Activated T-helper 9 cell treated with anti-CD3 and anti-CD28 coated beads, Interleukin-2, amount 50 U/mL, for 16 hours (primary cell): ENCODE results near the gene EXOSC10.
A peak's percentile ranks its signal among the peaks of the same experiment; 100 is the strongest.
"Not testable (repeated sequence)": the region's sequence is repeated elsewhere in the genome, so short reads cannot be mapped to it uniquely, and the experiment has no call there.

Experiments used
- DNase-seq: peaks from one replicate; pipeline ENCODE4 v3.0.0-alpha.2; 2020; ENCODE audit warnings: low read depth

Gene EXOSC10

GRCh38 chr1:11044086-11044848 lies 55.4 kb downstream of the EXOSC10 start:
- DNase-seq: no peak

- no peak for DNase-seq
These were observed 56.4 kb downstream of the EXOSC10 start for GRCh38 chr1:11042995-11043874.

GRCh38 chr1:11042065-11042464 lies 57.6 kb downstream of the EXOSC10 start:
- DNase-seq: no peak

- DNase-seq: no peak
These were observed 58.6 kb downstream of the EXOSC10 start for GRCh38 chr1:11041048-11041447.

- not testable (repeated sequence) for DNase-seq
These were observed 59.6 kb downstream of the EXOSC10 start for GRCh38 chr1:11040105-11040429.

- DNase-seq: no peak
These were observed 60.1 kb downstream of the EXOSC10 start for GRCh38 chr1:11039351-11040104.

GRCh38 chr1:11037740-11038182 lies 61.9 kb downstream of the EXOSC10 start:
- peak; percentile 79 for DNase-seq

- DNase-seq: not testable (repeated sequence)
These were observed 62.5 kb downstream of the EXOSC10 start for GRCh38 chr1:11037019-11037739.

GRCh38 chr1:11031624-11032262 lies 67.9 kb downstream of the EXOSC10 start:
- no peak for DNase-seq

GRCh38 chr1:11030865-11031264 lies 68.8 kb downstream of the EXOSC10 start:
- no peak for DNase-seq

- DNase-seq: no peak
These were observed 71.7 kb downstream of the EXOSC10 start for GRCh38 chr1:11028018-11028417.

GRCh38 chr1:11027316-11027715 lies 72.4 kb downstream of the EXOSC10 start:
- no peak for DNase-seq

GRCh38 chr1:11026903-11027302 lies 72.8 kb downstream of the EXOSC10 start:
- no peak for DNase-seq

- no peak for DNase-seq
These were observed 73.6 kb downstream of the EXOSC10 start for GRCh38 chr1:11026052-11026451.

- no peak for DNase-seq
These were observed 74.1 kb downstream of the EXOSC10 start for GRCh38 chr1:11025618-11026017.

GRCh38 chr1:11024874-11025203 lies 74.8 kb downstream of the EXOSC10 start:
- no peak for DNase-seq

GRCh38 chr1:11024154-11024873 lies 75.4 kb downstream of the EXOSC10 start:
- DNase-seq: no peak

- no peak for DNase-seq
These were observed 76.5 kb downstream of the EXOSC10 start for GRCh38 chr1:11023201-11023600.

- no peak for DNase-seq
These were observed 79.7 kb downstream of the EXOSC10 start for GRCh38 chr1:11019971-11020370.

GRCh38 chr1:11019358-11019757 lies 80.3 kb downstream of the EXOSC10 start:
- DNase-seq: not testable (repeated sequence)
